ENCODE measurements around the gene TARDBP. TPM values are rescaled to one million over a fixed set of nuclear protein-coding genes. Genes with fewer than 3 reads are reported as not detected.

TARDBP gene
- total RNA-seq = 53.5 and 57.8 TPM in 2 replicates

DNA sequence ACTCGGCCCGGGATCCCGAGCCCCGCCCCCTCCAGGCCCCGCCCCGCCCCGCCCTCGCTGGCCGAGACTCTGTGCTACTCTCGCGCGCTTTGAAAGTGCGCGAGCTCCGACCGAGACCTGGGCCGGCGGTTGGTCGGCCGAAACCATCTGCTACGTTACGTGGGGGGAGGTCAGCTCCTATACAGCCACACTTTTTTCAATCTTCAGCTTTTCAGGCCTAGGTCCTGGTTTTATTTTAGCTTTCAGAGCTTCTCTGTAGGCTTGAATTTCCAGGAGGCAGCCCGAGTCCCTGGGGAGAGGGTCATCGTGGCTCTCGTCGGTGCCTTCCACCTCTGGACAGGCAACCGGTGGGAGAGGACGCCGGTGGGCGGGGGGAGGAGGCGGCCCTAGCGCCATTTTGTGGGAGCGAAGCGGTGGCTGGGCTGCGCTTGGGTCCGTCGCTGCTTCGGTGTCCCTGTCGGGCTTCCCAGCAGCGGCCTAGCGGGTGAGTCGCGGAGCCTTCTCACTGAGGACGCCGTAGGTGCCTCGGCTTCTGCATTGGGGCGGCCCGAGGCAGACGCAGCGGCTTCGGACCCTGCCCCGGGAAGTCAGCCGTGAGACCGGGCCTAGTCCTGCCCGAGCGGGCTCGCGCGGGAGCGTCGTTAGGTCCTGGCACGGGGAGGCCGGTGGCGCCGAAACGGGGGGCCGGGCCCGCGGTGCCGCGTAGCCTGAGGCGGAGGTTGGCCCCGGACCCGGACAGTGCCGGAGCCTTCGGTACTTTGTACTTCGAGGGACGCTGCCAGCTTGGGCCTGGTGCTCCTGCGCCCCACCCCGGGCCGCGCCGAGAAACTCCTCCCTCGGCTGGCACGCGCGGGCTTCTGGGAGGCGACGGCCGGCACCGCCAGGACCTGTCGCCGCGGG lies at the start of gene TARDBP:
TARDBP (plus strand) TSS at position 395 of the 900 bp plus-strand sequence. CDS start 1,074 bp downstream, outside the sequence.

DNA sequence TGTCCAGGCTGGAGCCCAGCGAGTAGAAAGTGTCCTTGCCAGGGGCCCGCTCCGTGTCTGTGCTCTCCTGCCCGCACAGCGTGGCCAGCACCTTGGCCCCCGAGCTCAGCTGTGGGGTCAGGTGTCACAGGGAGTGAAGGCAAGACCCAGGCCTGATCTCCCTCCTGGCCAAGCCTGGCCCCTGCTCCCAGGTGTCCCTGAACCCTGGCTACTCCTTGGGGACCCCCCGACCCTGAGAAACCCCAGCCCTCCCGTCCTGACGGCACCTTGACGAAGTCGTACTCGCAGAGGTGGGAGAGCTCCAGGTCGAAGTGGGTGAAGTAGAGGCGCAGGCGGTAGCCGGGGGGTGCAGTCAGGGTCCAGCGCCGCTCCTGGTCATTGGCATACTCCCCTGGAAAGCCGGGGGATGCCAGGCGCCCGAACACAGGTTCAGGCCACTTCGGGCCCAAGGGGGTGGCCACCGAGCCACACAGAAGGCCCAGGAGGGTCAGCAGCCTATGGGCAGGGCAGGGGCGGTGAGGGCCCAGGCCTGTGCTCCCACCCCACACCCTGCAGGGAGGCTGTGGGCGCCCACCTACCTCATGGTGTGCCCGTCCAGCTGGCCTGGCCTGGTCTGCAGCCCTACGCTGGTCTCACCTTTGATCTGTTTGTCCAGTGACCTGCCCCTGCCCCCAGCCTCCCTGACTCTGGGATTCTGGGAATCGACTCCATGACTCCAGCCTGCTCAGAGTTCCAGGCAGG lies 34.3 kb downstream of the TARDBP start, which contains the start of gene MASP2:
MASP2 (minus strand) TSS at position 615 of the 741 bp plus-strand sequence; CDS start at position 583, 32 bp downstream.

DNA sequence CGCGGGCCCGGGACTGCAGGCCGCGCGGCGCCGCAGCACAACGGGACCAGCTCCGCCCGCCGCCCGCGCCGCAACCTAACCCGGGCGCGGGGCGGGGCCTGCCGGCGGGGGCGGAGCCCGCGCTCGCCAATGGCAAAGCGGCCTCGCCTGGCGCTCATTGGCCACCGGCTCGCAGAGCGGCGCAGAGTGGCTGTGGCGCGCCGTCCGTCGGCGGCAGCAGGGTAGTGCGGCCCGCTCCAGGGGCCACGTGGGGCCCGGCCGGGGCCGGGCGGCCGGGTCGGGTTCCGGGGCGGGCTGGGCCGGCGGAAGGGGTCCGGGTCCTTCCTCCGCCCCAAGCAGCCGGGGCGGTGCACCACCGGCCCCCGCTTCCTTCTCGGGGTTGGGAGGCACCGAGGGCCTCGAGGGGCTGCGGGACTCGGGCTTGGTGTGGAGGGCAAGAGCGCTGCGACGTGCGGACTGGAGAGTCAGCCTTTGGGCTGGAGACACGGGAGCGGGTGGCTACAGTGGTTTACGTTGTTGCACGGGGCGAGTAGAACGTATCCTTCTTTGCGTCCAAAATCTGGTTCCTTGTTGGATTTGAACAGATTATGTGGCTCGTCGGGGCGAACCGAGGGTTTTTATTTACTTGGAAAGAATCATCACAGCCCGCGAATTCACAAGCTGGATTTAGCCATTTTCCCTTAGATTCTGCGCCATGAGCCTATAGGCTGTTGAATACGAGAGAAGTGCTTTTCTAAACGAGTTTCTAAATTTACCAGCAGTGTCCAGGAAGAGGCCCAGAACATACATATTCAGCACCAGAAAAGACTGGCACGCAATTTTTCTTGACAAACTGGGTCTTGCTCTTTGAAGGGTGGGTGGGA lies 47.7 kb downstream of the TARDBP start, which contains the start of gene SRM:
SRM (minus strand) TSS at position 51 of the 863 bp plus-strand sequence. CDS start 75 bp downstream, outside the sequence.

Other genes with a start within 250 kb of the TARDBP start
- 2.9 and 4.1 TPM in 2 replicates for gene CASZ1, start 216.0 kb upstream of the TARDBP start, total RNA-seq
- gene MASP2, start 34.6 kb downstream of the TARDBP start, total RNA-seq = not detected in 2 replicates
- 67.8 and 150 TPM in 2 replicates for gene SRM, start 47.4 kb downstream of the TARDBP start, total RNA-seq
- 39.2 and 59.6 TPM in 2 replicates for gene EXOSC10, start 87.2 kb downstream of the TARDBP start, total RNA-seq
- gene ANGPTL7, start 176.7 kb downstream of the TARDBP start, total RNA-seq = 0.25 TPM in 1 of 2 replicates, not detected in the other
- 34.5 and 39.9 TPM in 2 replicates for gene MTOR, start 249.9 kb downstream of the TARDBP start, total RNA-seq

All from mesangial cell (primary cell).